ENCODE results near the gene GBX1.

The GBX1 gene

GRCh38 chr7:151139071-151139790, 28.3 kb downstream of the GBX1 start:
- DNase-seq (ENCODE audit: low read depth): no peak

- no peak for DNase-seq (ENCODE audit: low read depth)
Measured at GRCh38 chr7:151138153-151138851, 29.2 kb downstream of the GBX1 start.

- no peak for DNase-seq (ENCODE audit: low read depth)
Measured at GRCh38 chr7:151137791-151138152, 29.7 kb downstream of the GBX1 start.

GRCh38 chr7:151137076-151137675, 30.3 kb downstream of the GBX1 start:
- DNase-seq (ENCODE audit: low read depth): no peak

- DNase-seq (ENCODE audit: low read depth): no peak
Measured at GRCh38 chr7:151135866-151136843, 31.3 kb downstream of the GBX1 start.

GRCh38 chr7:151135525-151135845, 32.0 kb downstream of the GBX1 start:
- DNase-seq (ENCODE audit: low read depth): no peak

GRCh38 chr7:151134743-151135524, 32.6 kb downstream of the GBX1 start:
- no peak for DNase-seq (ENCODE audit: low read depth)

- DNase-seq (ENCODE audit: low read depth): no peak
Measured at GRCh38 chr7:151133986-151134742, 33.3 kb downstream of the GBX1 start.

GRCh38 chr7:151133266-151133985, 34.1 kb downstream of the GBX1 start:
- no peak for DNase-seq (ENCODE audit: low read depth)

- no peak for DNase-seq (ENCODE audit: low read depth)
Measured at GRCh38 chr7:151132461-151133205, 34.9 kb downstream of the GBX1 start.

GRCh38 chr7:151131592-151132293, 35.8 kb downstream of the GBX1 start:
- DNase-seq (ENCODE audit: low read depth): no peak

- DNase-seq (ENCODE audit: low read depth): no peak
Measured at GRCh38 chr7:151131224-151131591, 36.3 kb downstream of the GBX1 start.

GRCh38 chr7:151130741-151131157, 36.7 kb downstream of the GBX1 start:
- no peak for DNase-seq (ENCODE audit: low read depth)

- DNase-seq (ENCODE audit: low read depth): no peak
Measured at GRCh38 chr7:151129960-151130591, 37.4 kb downstream of the GBX1 start.

GRCh38 chr7:151129117-151129959, 38.2 kb downstream of the GBX1 start:
- no peak for DNase-seq (ENCODE audit: low read depth)

GRCh38 chr7:151128716-151129115, 38.8 kb downstream of the GBX1 start:
- no peak for DNase-seq (ENCODE audit: low read depth)

GRCh38 chr7:151128144-151128543, 39.4 kb downstream of the GBX1 start:
- DNase-seq (ENCODE audit: low read depth): no peak

Data from CMK (cell line).